BE2C (cell line): Measurements from ENCODE around the gene ADAMTS18.

Source experiments
- DNase-seq: peaks from one replicate; pipeline ENCODE4 v3.0.0-alpha.2; 2020
- H3K27me3 ChIP-seq: fragments of 250-450 bp; sonication (Bioruptor Pico); 2 replicates; pipeline ENCODE4 v1.5.1; 2020; ENCODE audit warnings: mild to moderate bottlenecking
- H3K36me3 ChIP-seq: fragments of 250-450 bp; sonication (Bioruptor Pico); 2 replicates; pipeline ENCODE4 v1.5.1; 2020; ENCODE audit warnings: mild to moderate bottlenecking
- H3K4me1 ChIP-seq: fragments of 250-450 bp; sonication (Bioruptor Pico); 2 replicates; pipeline ENCODE4 v1.5.1; 2020
- H3K4me3 ChIP-seq: 2 replicates; pipeline ENCODE4 v1.5.1; 2011; ENCODE audit warnings: low read depth, low read length
- H3K9me3 ChIP-seq: fragments of 250-450 bp; sonication (Bioruptor Pico); 2 replicates; pipeline ENCODE4 v1.5.1; 2020
- TF ChIP-seq, protein P1 (sequence below): IDR thresholded peaks from 2 replicates; pipeline ENCODE4 v1.5.1; 2012; ENCODE audit warnings: mild to moderate bottlenecking, low read depth, low read length

Gene ADAMTS18

DNA sequence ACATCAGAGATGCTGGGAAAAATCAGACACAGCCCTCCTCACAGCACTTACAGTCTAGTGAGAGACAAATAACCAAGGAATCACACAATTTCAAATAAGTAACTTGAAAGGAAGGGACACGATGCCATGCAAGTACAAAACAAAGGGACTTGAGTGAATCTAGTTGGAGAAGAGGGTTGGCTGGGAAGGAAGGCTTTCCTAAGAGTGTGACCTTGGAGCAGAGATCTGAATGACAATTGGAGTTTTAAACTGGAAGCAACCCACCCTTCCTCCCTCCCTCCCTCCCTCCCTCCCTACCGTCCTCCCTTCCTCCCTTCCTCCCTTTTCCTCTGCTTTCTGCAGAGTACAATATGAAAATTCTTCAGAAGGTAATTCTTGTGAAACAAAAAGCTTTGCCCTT lies 31.1 kb downstream of the ADAMTS18 start:
- H3K27me3 ChIP-seq, result no peaks in the 10 kb centered on the region
- TF ChIP-seq, protein P1, sequence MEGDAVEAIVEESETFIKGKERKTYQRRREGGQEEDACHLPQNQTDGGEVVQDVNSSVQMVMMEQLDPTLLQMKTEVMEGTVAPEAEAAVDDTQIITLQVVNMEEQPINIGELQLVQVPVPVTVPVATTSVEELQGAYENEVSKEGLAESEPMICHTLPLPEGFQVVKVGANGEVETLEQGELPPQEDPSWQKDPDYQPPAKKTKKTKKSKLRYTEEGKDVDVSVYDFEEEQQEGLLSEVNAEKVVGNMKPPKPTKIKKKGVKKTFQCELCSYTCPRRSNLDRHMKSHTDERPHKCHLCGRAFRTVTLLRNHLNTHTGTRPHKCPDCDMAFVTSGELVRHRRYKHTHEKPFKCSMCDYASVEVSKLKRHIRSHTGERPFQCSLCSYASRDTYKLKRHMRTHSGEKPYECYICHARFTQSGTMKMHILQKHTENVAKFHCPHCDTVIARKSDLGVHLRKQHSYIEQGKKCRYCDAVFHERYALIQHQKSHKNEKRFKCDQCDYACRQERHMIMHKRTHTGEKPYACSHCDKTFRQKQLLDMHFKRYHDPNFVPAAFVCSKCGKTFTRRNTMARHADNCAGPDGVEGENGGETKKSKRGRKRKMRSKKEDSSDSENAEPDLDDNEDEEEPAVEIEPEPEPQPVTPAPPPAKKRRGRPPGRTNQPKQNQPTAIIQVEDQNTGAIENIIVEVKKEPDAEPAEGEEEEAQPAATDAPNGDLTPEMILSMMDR, result no peak
- no peak overlapping the region for H3K4me3 ChIP-seq

GRCh38 chr16:77402672-77403071 lies 32.2 kb downstream of the ADAMTS18 start:
- TF ChIP-seq, protein P1, result no peak
- H3K4me3 ChIP-seq, result no peak overlapping the region
- no peaks in the 10 kb centered on the region for H3K36me3 ChIP-seq
- no peaks in the 10 kb centered on the region for H3K9me3 ChIP-seq
- H3K27me3 ChIP-seq, result no peaks in the 10 kb centered on the region
- DNase-seq, result no peak
- H3K4me1 ChIP-seq, result no peaks in the 10 kb centered on the region

More for the DNA sequence above, 31.1 kb downstream of the ADAMTS18 start:
- Histone ChIP-seq H3K36me3 (no peaks in the 10 kb centered on the region), H3K9me3 (no peaks in the 10 kb centered on the region), H3K4me1 (no peaks in the 10 kb centered on the region)
- DNase-seq, result no peak

DNA sequence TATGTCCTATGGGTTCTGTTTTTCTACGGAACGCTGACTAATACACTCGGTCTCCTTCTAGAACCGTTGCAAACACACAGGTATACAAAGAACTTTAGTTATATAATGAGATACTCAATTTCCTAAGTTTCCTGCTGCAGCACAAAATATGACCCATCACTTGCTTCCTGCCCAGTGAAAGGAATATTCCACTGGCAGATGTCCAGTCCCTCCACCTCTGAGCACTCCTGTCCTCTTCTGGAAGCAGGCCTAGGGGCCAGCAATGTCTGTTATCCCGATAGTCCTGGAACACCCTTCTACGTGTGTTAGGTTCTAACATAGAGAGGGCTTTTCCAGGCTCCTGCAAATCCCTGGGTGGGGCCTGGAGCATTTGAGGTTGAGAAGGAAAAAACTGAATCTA lies 32.7 kb downstream of the ADAMTS18 start:
- H3K27me3 ChIP-seq, result no peaks in the 10 kb centered on the region
- TF ChIP-seq, protein P1, result no peak

GRCh38 chr16:77399546-77399945 lies 35.3 kb downstream of the ADAMTS18 start:
- Histone ChIP-seq H3K4me1 (no peaks in the 10 kb centered on the region), H3K9me3 (no peaks in the 10 kb centered on the region), H3K36me3 (no peaks in the 10 kb centered on the region), H3K4me3 (no peak overlapping the region), H3K27me3 (no peaks in the 10 kb centered on the region)
- TF ChIP-seq, protein P1, result no peak
- DNase-seq, result no peak

More for the DNA sequence above, 32.7 kb downstream of the ADAMTS18 start:
- Histone ChIP-seq H3K4me3 (no peak overlapping the region), H3K36me3 (no peaks in the 10 kb centered on the region), H3K4me1 (no peaks in the 10 kb centered on the region), H3K9me3 (no peaks in the 10 kb centered on the region)
- DNase-seq, result no peak

GRCh38 chr16:77399066-77399465 lies 35.8 kb downstream of the ADAMTS18 start:
- no peaks in the 10 kb centered on the region for H3K4me1 ChIP-seq
- no peaks in the 10 kb centered on the region for H3K9me3 ChIP-seq
- DNase-seq, result no peak
- H3K4me3 ChIP-seq, result no peak overlapping the region
- TF ChIP-seq, protein P1, result no peak
- no peaks in the 10 kb centered on the region for H3K36me3 ChIP-seq
- no peaks in the 10 kb centered on the region for H3K27me3 ChIP-seq

DNA sequence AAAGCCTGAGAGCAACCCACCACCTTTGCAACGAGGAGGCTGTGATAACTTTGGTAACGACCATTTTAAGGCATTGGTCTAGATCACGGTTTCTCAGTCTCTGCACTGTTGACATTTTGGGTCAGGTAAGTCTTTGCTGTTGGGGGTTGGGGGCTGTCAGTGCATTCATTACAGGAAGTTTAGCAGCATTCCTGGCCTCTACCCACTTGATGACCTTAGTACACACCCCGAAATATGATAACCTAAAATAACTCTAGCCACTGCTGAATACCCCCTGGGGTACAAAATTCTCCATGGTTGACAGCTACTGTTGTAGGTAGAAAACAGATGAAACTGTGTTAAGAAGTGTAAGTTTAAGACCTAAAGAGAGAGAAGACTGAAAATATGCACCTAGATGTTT lies 36.3 kb downstream of the ADAMTS18 start:
- H3K27me3 ChIP-seq, result no peaks in the 10 kb centered on the region
- no peaks in the 10 kb centered on the region for H3K4me1 ChIP-seq
- TF ChIP-seq, protein P1, result no peak
- no peaks in the 10 kb centered on the region for H3K36me3 ChIP-seq
- H3K9me3 ChIP-seq, result no peaks in the 10 kb centered on the region
- H3K4me3 ChIP-seq, result no peak overlapping the region
- DNase-seq, result no peak
